H1 (cell line): Measurements from ENCODE around the gene LARP4B. TPM values are rescaled to one million over a fixed set of nuclear protein-coding genes. Genes with fewer than 3 reads are reported as not detected.

ENCODE experiments used
- CTCF ChIA-PET: fragments of 300-600 bp; sonication (Branson Sonifier 250); formaldehyde crosslinking; loops from one replicate; lab custom pipeline; 2021; ENCODE audit not compliant: partially characterized antibody; lab: Charles Lee
- POLR2A ChIA-PET: fragments of 300-600 bp; sonication (Branson Sonifier 250); formaldehyde crosslinking; loops from one replicate; lab custom pipeline; 2021; ENCODE audit warnings: inconsistent platforms; ENCODE audit not compliant: partially characterized antibody; lab: Charles Lee
- DNase-seq, 2 experiments: peaks; one replicate each; pipeline versions ENCODE4 v3.0.0 to v3.0.0-alpha.2; 2010 to 2022; ENCODE audit warnings: low spot score in 2 of 2, low read depth in 1 of 2, mixed read lengths in 1 of 2
- FAIRE-seq: peaks from 2 replicates; lab custom pipeline; 2011; peaks lifted over from hg19 to GRCh38; lab: Jason Lieb, UNC
- H2AFZ ChIP-seq: 2 replicates; pipeline ENCODE4 v1.8.1; 2012; ENCODE audit warnings: low read length, inconsistent platforms
- H2AK5ac ChIP-seq: 2 replicates; pipeline ENCODE4 v1.6.1; 2013; ENCODE audit warnings: low read depth, low read length
- H2BK120ac ChIP-seq: replicated peaks from 2 replicates; pipeline ENCODE3; 2013; ENCODE audit warnings: low read depth, low read length, inconsistent platforms
- H2BK12ac ChIP-seq: 2 replicates; pipeline ENCODE4 v1.6.1; 2013; ENCODE audit warnings: low read depth, low read length
- H2BK15ac ChIP-seq: 2 replicates; pipeline ENCODE4 v1.6.1; 2013; ENCODE audit warnings: low read length
- H2BK20ac ChIP-seq: 2 replicates; pipeline ENCODE4 v1.6.1; 2013; ENCODE audit warnings: low read length
- H2BK5ac ChIP-seq: 2 replicates; pipeline ENCODE4 v1.6.1; 2013; ENCODE audit warnings: low read depth, low read length
- H3K14ac ChIP-seq: 2 replicates; pipeline ENCODE4 v1.6.1; 2013; ENCODE audit warnings: inconsistent platforms; ENCODE audit not compliant: insufficient read length
- H3K18ac ChIP-seq: 2 replicates; pipeline ENCODE4 v1.6.1; 2013; ENCODE audit warnings: low read length; ENCODE audit errors: extremely low read depth
- H3K23ac ChIP-seq: 2 replicates; pipeline ENCODE4 v1.6.1; 2013; ENCODE audit warnings: inconsistent platforms; ENCODE audit not compliant: insufficient read length
- H3K23me2 ChIP-seq: 2 replicates; pipeline ENCODE4 v1.6.1; 2013; ENCODE audit warnings: low read depth, low read length
- H3K27ac ChIP-seq: 2 replicates; pipeline ENCODE4 v1.6.1; 2011; ENCODE audit warnings: low read depth, low read length, inconsistent platforms
- H3K27me3 ChIP-seq, 4 experiments: replicated peaks in 1 of 4; 1 replicate in 1 of 4; 2 replicates in 3 of 4; pipeline versions ENCODE4 v1.6.1 to v1.8.1; 2011 to 2013; ENCODE audit warnings: low read length in 3 of 4, mild to moderate bottlenecking in 3 of 4, inconsistent platforms in 2 of 4, mixed read lengths in 2 of 4, moderate library complexity in 1 of 4; ENCODE audit not compliant: control insufficient read depth in 3 of 4, insufficient read depth in 3 of 4; ENCODE audit errors: extremely low read depth in 1 of 4
- H3K36me3 ChIP-seq, 4 experiments: 2 replicates each; pipeline versions ENCODE4 v1.6.1 to v1.8.1; 2011 to 2013; ENCODE audit warnings: mild to moderate bottlenecking in 4 of 4, low read length in 3 of 4, moderate library complexity in 2 of 4, control low read depth in 1 of 4, inconsistent platforms in 1 of 4; ENCODE audit not compliant: insufficient read depth in 4 of 4, control insufficient read depth in 2 of 4
- H3K4ac ChIP-seq: replicated peaks from 2 replicates; pipeline ENCODE3; 2013; ENCODE audit warnings: low read length, low read depth, mixed read lengths, inconsistent platforms; ENCODE audit not compliant: insufficient read length
- H3K4me1 ChIP-seq, 4 experiments: replicated peaks in 1 of 4; 1 replicate in 1 of 4; 2 replicates in 3 of 4; pipeline versions ENCODE4 v1.6.1 to v1.8.1; 2011 to 2013; ENCODE audit warnings: low read length in 3 of 4, inconsistent platforms in 2 of 4, mixed read lengths in 1 of 4; ENCODE audit not compliant: insufficient read depth in 4 of 4, control insufficient read depth in 3 of 4
- H3K4me2 ChIP-seq, 2 experiments: 2 replicates each; pipeline versions ENCODE4 v1.6.1 to v1.8.1; 2011 to 2013; ENCODE audit warnings: low read depth in 2 of 2, low read length in 2 of 2, control low read depth in 1 of 2, inconsistent platforms in 1 of 2, mild to moderate bottlenecking in 1 of 2; ENCODE audit not compliant: insufficient read depth in 1 of 2
- H3K4me3 ChIP-seq, 4 experiments: fragments of 200-600, 300-600 bp in 1 of 4; sonication (generic), shearing (Covaris generic), sonication (Bioruptor Twin) in 1 of 4; 2 replicates each; pipeline versions ENCODE4 v1.5.1 to v1.8.1; 2011 to 2016; ENCODE audit warnings: low read length in 4 of 4, low read depth in 3 of 4, control low read depth in 2 of 4, inconsistent platforms in 2 of 4, mild to moderate bottlenecking in 2 of 4, mixed read lengths in 1 of 4, moderate library complexity in 1 of 4; ENCODE audit not compliant: insufficient read depth in 2 of 4; ENCODE audit errors: extremely low read depth in 1 of 4
- H3K56ac ChIP-seq: replicated peaks from 2 replicates; pipeline ENCODE3; 2013; ENCODE audit warnings: low read depth, mild to moderate bottlenecking, mixed read lengths, low read length, inconsistent platforms; ENCODE audit not compliant: insufficient read length
- H3K79me1 ChIP-seq: 2 replicates; pipeline ENCODE4 v1.6.1; 2013; ENCODE audit warnings: low read depth, low read length, control low read depth
- H3K79me2 ChIP-seq, 2 experiments: 2 replicates each; pipeline versions ENCODE4 v1.6.1 to v1.8.1; 2012 to 2013; ENCODE audit warnings: low read length in 2 of 2, mild to moderate bottlenecking in 2 of 2, inconsistent platforms in 1 of 2; ENCODE audit not compliant: insufficient read depth in 2 of 2, control insufficient read depth in 1 of 2
- H3K9ac ChIP-seq, 4 experiments: replicated peaks in 1 of 4; 1 replicate in 1 of 4; 2 replicates in 3 of 4; pipeline versions ENCODE4 v1.6.1 to v1.8.1; 2011 to 2013; ENCODE audit warnings: low read depth in 3 of 4, low read length in 3 of 4, control low read depth in 2 of 4, mild to moderate bottlenecking in 2 of 4, moderate library complexity in 2 of 4, inconsistent platforms in 1 of 4; ENCODE audit errors: extremely low read depth in 1 of 4
- H3K9me3 ChIP-seq, 2 experiments: 2 replicates each; pipeline versions ENCODE4 v1.6.1 to v1.8.1; 2012 to 2013; ENCODE audit warnings: mild to moderate bottlenecking in 2 of 2, moderate library complexity in 2 of 2, control low read depth in 1 of 2, inconsistent platforms in 1 of 2, low read depth in 1 of 2, low read length in 1 of 2, mixed read lengths in 1 of 2; ENCODE audit not compliant: insufficient read depth in 2 of 2
- H4K20me1 ChIP-seq, 2 experiments: replicated peaks in 1 of 2; 2 replicates each; pipeline versions ENCODE3 to v1.8.1; 2011 to 2013; ENCODE audit warnings: inconsistent platforms in 2 of 2, low read length in 2 of 2, mild to moderate bottlenecking in 1 of 2; ENCODE audit not compliant: insufficient read depth in 2 of 2, control insufficient read depth in 1 of 2
- H4K5ac ChIP-seq: 2 replicates; pipeline ENCODE4 v1.6.1; 2013; ENCODE audit warnings: low read length, low read depth, mixed read lengths, inconsistent platforms; ENCODE audit not compliant: insufficient read length
- H4K8ac ChIP-seq: 2 replicates; pipeline ENCODE4 v1.8.0; 2013; ENCODE audit warnings: mild to moderate bottlenecking, moderate library complexity, low read length, inconsistent platforms; ENCODE audit not compliant: insufficient read depth; ENCODE audit errors: extremely low read depth
- H4K91ac ChIP-seq: replicated peaks from 2 replicates; pipeline ENCODE3; 2013; ENCODE audit warnings: low read length, mixed read lengths, inconsistent platforms; ENCODE audit not compliant: insufficient read length
- CEBPB ChIP-seq: IDR thresholded peaks from 2 replicates; pipeline ENCODE4 v1.6.1; 2012; ENCODE audit warnings: low read depth, low read length
- SIN3A ChIP-seq, 2 experiments: IDR thresholded peaks in 1 of 2; conservative IDR thresholded peaks in 1 of 2; 2 replicates each; pipeline ENCODE4 v1.6.1; 2011 to 2012; ENCODE audit warnings: low read length in 2 of 2, improper control_type of control experiment in 1 of 2, low read depth in 1 of 2, mild to moderate bottlenecking in 1 of 2
- SIX5 ChIP-seq: IDR thresholded peaks from 2 replicates; pipeline ENCODE4 v1.6.1; 2011; ENCODE audit warnings: mild to moderate bottlenecking, low read depth, low read length
- WGBS, 2 experiments: shearing (Covaris generic) in 1 of 2; methylation state at CpG; one replicate each; pipeline versions ENCODE4 v1.1.6 to v1.1.7; 2013 to 2015; ENCODE audit warnings: low lambda C conversion rate in 2 of 2, mixed read lengths in 2 of 2, inconsistent platforms in 1 of 2, low coverage in 1 of 2, missing lambda C conversion rate in 1 of 2; ENCODE audit not compliant: insufficient replicate concordance in 2 of 2, insufficient coverage in 1 of 2, insufficient read length in 1 of 2; ENCODE audit errors: extremely low coverage in 1 of 2, missing lambda C conversion rate in 1 of 2; 5-methylcytosine and 5-hydroxymethylcytosine counted together
- polyA plus RNA-seq, 7 experiments: library from polyadenylated mRNA; depleted of rRNA in 3 of 7; stranded (reverse) in 5 of 7; unstranded in 2 of 7; fragments of >200 nt in 5 of 7; fragments of 200-250 nt in 2 of 7; gene quantifications; 1 replicate in 5 of 7; 2 replicates in 1 of 7; 4 replicates in 1 of 7; pipeline versions ENCODE4 v1.2.1 to v1.2.3, GENCODE V29; 2011 to 2013; ENCODE audit warnings: missing spikeins in 2 of 7, mixed read lengths in 2 of 7
- total RNA-seq: library from RNA; stranded (reverse); fragmentation: NEBNext Ultra II Directional; extraction: Animal tissue kit (Norgen Biotek cat#: 25700); gene quantifications from 2 replicates; pipeline ENCODE4 v1.2.1, GENCODE V29; 2021

Gene LARP4B
- total and polyA plus RNA-seq, 2 of the 8 experiments (the other 6 are each of a cell fraction or from before 2014, with no cell fraction given) = 20.1 to 78.6 TPM

GRCh38 chr10:775245-776075 is 156.0 kb downstream of the LARP4B start:
- peaks cover 0 to 5% of the 10 kb centered on the region in 2 experiments; a peak in 1 of 4 replicates for H3K9me3 ChIP-seq
- H3K79me1 ChIP-seq = no peaks in the 10 kb centered on the region
- no peak for DNase-seq
- no peak overlapping the region for H2BK20ac ChIP-seq
- H3K36me3 ChIP-seq = no peaks in the 10 kb centered on the region
- H2BK15ac ChIP-seq = no peak overlapping the region
- no peak overlapping the region for H2BK5ac ChIP-seq
- H3K18ac ChIP-seq = no peak overlapping the region
- no peak overlapping the region for H4K91ac ChIP-seq
- no peak overlapping the region for H3K56ac ChIP-seq
- no peaks in the 10 kb centered on the region for H3K23me2 ChIP-seq
- no peak overlapping the region for H4K5ac ChIP-seq
- peaks cover 0 to 4% (median 0%) of the 10 kb centered on the region in 4 experiments; a peak in 1 of 7 replicates for H3K4me1 ChIP-seq
- no peak overlapping the region for H3K14ac ChIP-seq
- H3K79me2 ChIP-seq = no peaks in the 10 kb centered on the region
- no peak overlapping the region for H2BK12ac ChIP-seq
- no peaks in the 10 kb centered on the region for H3K27me3 ChIP-seq
- no peak overlapping the region for H3K9ac ChIP-seq
- no peak overlapping the region for H3K23ac ChIP-seq
- H4K8ac ChIP-seq = no peak overlapping the region
- H3K4me2 ChIP-seq = no peak overlapping the region
- no peak overlapping the region for H3K4ac ChIP-seq
- no peak overlapping the region for H3K4me3 ChIP-seq
- no peak for FAIRE-seq
- no peak overlapping the region for H2BK120ac ChIP-seq
- H4K20me1 ChIP-seq = peaks cover 0 to 1% of the 10 kb centered on the region in 2 experiments
- H2AK5ac ChIP-seq = no peak overlapping the region
- H3K27ac ChIP-seq = no peak overlapping the region
- POLR2A ChIA-PET = interaction anchor here (1.1 kb wide), 1 partner anchor 82 kb away, joined by 3 read pairs; no protein-coding TSS in a partner anchor
- CTCF ChIA-PET = interaction anchor here (0.7 to 1.3 kb wide), 4 partner anchors 10 to 265 kb away, joined by 3 to 7 read pairs (median 4); no protein-coding TSS in a partner anchor
- WGBS, 2 experiments = 92% methylated on average over 37 of the region's 38 CpGs; no CpG with 5 or more reads in 1 of the 2 experiments
- H2AFZ ChIP-seq = no peak overlapping the region
- TF ChIP-seq CEBPB (no peak), SIN3A (conservative IDR thresholded peaks at IDR 0.05 in 1 of 2, IDR thresholded peaks at IDR 0.05 in 1 of 2; ENCODE audit: low read depth in 1 of 2, low read length in 2 of 2) (no peak), SIX5 (no peak)
